Measurements from ENCODE around the gene VDAC2. TPM values are rescaled to one million over a fixed set of nuclear protein-coding genes. Genes with fewer than 3 reads are reported as not detected.
"Not testable (repeated sequence)": the region's sequence is repeated elsewhere in the genome, so short reads cannot be mapped to it uniquely, and the experiment has no call there.

The VDAC2 gene
- total and polyA plus RNA-seq, 2 experiments from 2014 or later = 242 to 311 TPM

- H3K79me2 ChIP-seq (replicated peaks; ENCODE audit: insufficient read depth) = peaks cover 82% of the 10 kb centered on the region
- H3K9me2 ChIP-seq (ENCODE audit: insufficient read depth); H2AFZ ChIP-seq; ATAC-seq; H3K27me3 ChIP-seq (ENCODE audit: insufficient read depth); H3K4me2 ChIP-seq; H3K4me3 Mint-ChIP-seq; H3K27ac Mint-ChIP-seq; H3K9me3 Mint-ChIP-seq; DNase-seq (ENCODE audit: low spot score); H3K4me3 ChIP-seq: not testable (repeated sequence)
- H3K4me1 Mint-ChIP-seq = peaks cover 47% of the 10 kb centered on the region
- H3F3A ChIP-seq (replicated peaks; ENCODE audit: low read depth) = peaks cover 27% of the 10 kb centered on the region
- peaks cover 32% of the 10 kb centered on the region for H3K4me1 ChIP-seq (ENCODE audit: insufficient read depth)
- peaks cover 11% of the 10 kb centered on the region for H3K27me3 Mint-ChIP-seq (ENCODE audit: insufficient read depth, low read depth, poor library complexity)
- peaks cover 22% of the 10 kb centered on the region for H4K20me1 ChIP-seq (replicated peaks; ENCODE audit: insufficient read depth)
- H3K36me3 ChIP-seq (ENCODE audit: insufficient read depth) = peaks cover 33% of the 10 kb centered on the region
- peak overlapping the region; percentile 95 for H3K27ac ChIP-seq (ENCODE audit: low read depth)
- H3K36me3 Mint-ChIP-seq (ENCODE audit: low read depth) = peaks cover 96% of the 10 kb centered on the region
Observed at GRCh38 chr10:75221492-75221891, 10.9 kb downstream of the VDAC2 start.

- no peaks in the 10 kb centered on the region for H3K9me3 Mint-ChIP-seq
- Histone ChIP-seq H4K20me1 (replicated peaks; ENCODE audit: insufficient read depth) (peaks cover 10% of the 10 kb centered on the region), H3K4me1 (ENCODE audit: insufficient read depth) (peaks cover 43% of the 10 kb centered on the region), H3K27ac (ENCODE audit: low read depth) (peak overlapping the region; percentile 95), H3K27me3 (ENCODE audit: insufficient read depth) (no peaks in the 10 kb centered on the region), H3K4me2 (peak overlapping the region; percentile 68), H3F3A (replicated peaks; ENCODE audit: low read depth) (peaks cover 15% of the 10 kb centered on the region), H3K9me2 (ENCODE audit: insufficient read depth) (no peaks in the 10 kb centered on the region), H3K4me3 (peak overlapping the region; percentile 11), H3K36me3 (ENCODE audit: insufficient read depth) (peaks cover 15% of the 10 kb centered on the region; the same call in 1 of the 2 replicates), H3K79me2 (replicated peaks; ENCODE audit: insufficient read depth) (peaks cover 82% of the 10 kb centered on the region), H2AFZ (no peak overlapping the region)
- DNase-seq (ENCODE audit: low spot score) (peak; percentile 83), ATAC-seq (peak; percentile 80)
- H3K27ac Mint-ChIP-seq = peak overlapping the region; percentile 95
- peaks cover 88% of the 10 kb centered on the region for H3K36me3 Mint-ChIP-seq (ENCODE audit: low read depth)
- H3K4me1 Mint-ChIP-seq = peaks cover 58% of the 10 kb centered on the region
- TF ChIP-seq ZNF462 (CRISPR knock-in tag; IDR thresholded peaks at IDR 0.05) (peak; percentile 64; the same call in 1 of the 2 replicates), ZNF114 (CRISPR knock-in tag; IDR thresholded peaks at IDR 0.05) (no peak), NANOG (IDR thresholded peaks at IDR 0.05; ENCODE audit: borderline replicate concordance) (peak; percentile 64; the same call in 1 of the 2 replicates), STAT1 (IDR thresholded peaks at IDR 0.05; ENCODE audit: unreplicated experiment) (no peak)
- H3K4me3 Mint-ChIP-seq = peak overlapping the region; percentile 51
- H3K27me3 Mint-ChIP-seq (ENCODE audit: insufficient read depth, low read depth, poor library complexity) = peaks cover 11% of the 10 kb centered on the region
Observed at GRCh38 chr10:75223507-75223906, 12.9 kb downstream of the VDAC2 start.

All from GM23338 (cell line).